Endodermal cell (in vitro differentiated cells): ENCODE results near the gene ABCA13. TPM values are rescaled to one million over a fixed set of nuclear protein-coding genes. Genes with fewer than 3 reads are reported as not detected.

Source experiments
- DNase-seq: peaks from one replicate; pipeline ENCODE4 v3.0.0-alpha.2; 2017
- H3K27ac ChIP-seq: 2 replicates; pipeline ENCODE4 v1.5.1; 2013; ENCODE audit warnings: mild to moderate bottlenecking, low read depth, low read length, moderate library complexity
- H3K27me3 ChIP-seq: 2 replicates; pipeline ENCODE4 v1.6.1; 2013; ENCODE audit warnings: mild to moderate bottlenecking, low read length, moderate library complexity; ENCODE audit not compliant: insufficient read depth, control insufficient read depth, poor library complexity, severe bottlenecking
- H3K36me3 ChIP-seq: 2 replicates; pipeline ENCODE4 v1.7.0; 2013; ENCODE audit warnings: mild to moderate bottlenecking, low read length, moderate library complexity; ENCODE audit not compliant: control insufficient read depth, insufficient read depth
- H3K4me1 ChIP-seq: one replicate; pipeline ENCODE4 v1.7.0; 2013; ENCODE audit warnings: low read length; ENCODE audit not compliant: control insufficient read depth, insufficient read depth
- H3K4me3 ChIP-seq: 2 replicates; pipeline ENCODE4 v1.5.1; 2013; ENCODE audit warnings: mild to moderate bottlenecking, low read length, moderate library complexity
- H3K9ac ChIP-seq: 2 replicates; pipeline ENCODE4 v1.6.1; 2013; ENCODE audit warnings: mild to moderate bottlenecking, low read length, moderate library complexity; ENCODE audit not compliant: poor library complexity, severe bottlenecking; ENCODE audit errors: extremely low read depth
- H3K9me3 ChIP-seq: 2 replicates; pipeline ENCODE4 v1.6.1; 2013; ENCODE audit warnings: mild to moderate bottlenecking, low read length, moderate library complexity; ENCODE audit not compliant: control insufficient read depth
- H3K27ac Mint-ChIP-seq: 2 replicates; pipeline ENCODE4 v1.8.0; 2020; ENCODE audit warnings: mixed read lengths
- H3K27me3 Mint-ChIP-seq: 2 replicates; pipeline ENCODE4 v1.8.0; 2021; ENCODE audit warnings: mild to moderate bottlenecking, mixed read lengths; ENCODE audit not compliant: insufficient read depth
- H3K36me3 Mint-ChIP-seq: 2 replicates; pipeline ENCODE4 v1.8.0; 2020; ENCODE audit warnings: low read depth, mixed read lengths
- H3K4me1 Mint-ChIP-seq: 2 replicates; pipeline ENCODE4 v1.8.0; 2020; ENCODE audit warnings: mixed read lengths
- H3K4me3 Mint-ChIP-seq: 2 replicates; pipeline ENCODE4 v1.8.0; 2020; ENCODE audit warnings: mild to moderate bottlenecking, moderate library complexity, mixed read lengths
- H3K9me3 Mint-ChIP-seq: 2 replicates; pipeline ENCODE4 v1.8.0; 2020; ENCODE audit warnings: mild to moderate bottlenecking, mixed read lengths
- WGBS, 2 experiments: methylation state at CpG; one replicate each; pipeline versions ENCODE4 v1.1.5 to v1.1.7; 2013; ENCODE audit warnings: missing lambda C conversion rate in 2 of 2, mixed read lengths in 1 of 2; ENCODE audit not compliant: insufficient coverage in 1 of 2, insufficient read length in 1 of 2; 5-methylcytosine and 5-hydroxymethylcytosine counted together
- total RNA-seq, 2 donors: library from RNA; stranded (reverse); fragmentation: NEBNext Ultra II Directional in 1 of 2; extraction: Animal tissue kit (Norgen Biotek cat#: 25700) in 1 of 2; gene quantifications; 2 replicates in 1 of 2; 3 replicates in 1 of 2; pipeline ENCODE4 v1.2.1, GENCODE V29; 2021
- TF ChIP-seq, protein P1 (sequence below): fragments of 200-600 bp; sonication (generic); conservative IDR thresholded peaks from 2 replicates; pipeline ENCODE4 v1.5.0; 2021; ENCODE audit warnings: antibody characterized with exemption, mild to moderate bottlenecking

The ABCA13 gene
- total RNA-seq, 2 donors from 2014 or later: 0.04 to 0.11 TPM

GRCh38 chr7:48350515-48350914 is 179.3 kb downstream of the ABCA13 start:
- TF ChIP-seq, protein P1, sequence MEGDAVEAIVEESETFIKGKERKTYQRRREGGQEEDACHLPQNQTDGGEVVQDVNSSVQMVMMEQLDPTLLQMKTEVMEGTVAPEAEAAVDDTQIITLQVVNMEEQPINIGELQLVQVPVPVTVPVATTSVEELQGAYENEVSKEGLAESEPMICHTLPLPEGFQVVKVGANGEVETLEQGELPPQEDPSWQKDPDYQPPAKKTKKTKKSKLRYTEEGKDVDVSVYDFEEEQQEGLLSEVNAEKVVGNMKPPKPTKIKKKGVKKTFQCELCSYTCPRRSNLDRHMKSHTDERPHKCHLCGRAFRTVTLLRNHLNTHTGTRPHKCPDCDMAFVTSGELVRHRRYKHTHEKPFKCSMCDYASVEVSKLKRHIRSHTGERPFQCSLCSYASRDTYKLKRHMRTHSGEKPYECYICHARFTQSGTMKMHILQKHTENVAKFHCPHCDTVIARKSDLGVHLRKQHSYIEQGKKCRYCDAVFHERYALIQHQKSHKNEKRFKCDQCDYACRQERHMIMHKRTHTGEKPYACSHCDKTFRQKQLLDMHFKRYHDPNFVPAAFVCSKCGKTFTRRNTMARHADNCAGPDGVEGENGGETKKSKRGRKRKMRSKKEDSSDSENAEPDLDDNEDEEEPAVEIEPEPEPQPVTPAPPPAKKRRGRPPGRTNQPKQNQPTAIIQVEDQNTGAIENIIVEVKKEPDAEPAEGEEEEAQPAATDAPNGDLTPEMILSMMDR: no peak
- no peak for DNase-seq
- H3K27me3 Mint-ChIP-seq: no peaks in the 10 kb centered on the region
- WGBS, 2 experiments: 93 to 94% methylated on average over 6 to 7 of the region's 7 CpGs
- no peak overlapping the region for H3K4me3 Mint-ChIP-seq
- Histone ChIP-seq H3K27ac (no peak overlapping the region), H3K4me1 (no peaks in the 10 kb centered on the region), H3K36me3 (no peaks in the 10 kb centered on the region), H3K9ac (no peak overlapping the region), H3K4me3 (no peak overlapping the region), H3K9me3 (no peaks in the 10 kb centered on the region), H3K27me3 (no peaks in the 10 kb centered on the region)
- H3K36me3 Mint-ChIP-seq: no peaks in the 10 kb centered on the region
- H3K9me3 Mint-ChIP-seq: no peaks in the 10 kb centered on the region
- H3K27ac Mint-ChIP-seq: no peak overlapping the region
- H3K4me1 Mint-ChIP-seq: no peaks in the 10 kb centered on the region

DNA sequence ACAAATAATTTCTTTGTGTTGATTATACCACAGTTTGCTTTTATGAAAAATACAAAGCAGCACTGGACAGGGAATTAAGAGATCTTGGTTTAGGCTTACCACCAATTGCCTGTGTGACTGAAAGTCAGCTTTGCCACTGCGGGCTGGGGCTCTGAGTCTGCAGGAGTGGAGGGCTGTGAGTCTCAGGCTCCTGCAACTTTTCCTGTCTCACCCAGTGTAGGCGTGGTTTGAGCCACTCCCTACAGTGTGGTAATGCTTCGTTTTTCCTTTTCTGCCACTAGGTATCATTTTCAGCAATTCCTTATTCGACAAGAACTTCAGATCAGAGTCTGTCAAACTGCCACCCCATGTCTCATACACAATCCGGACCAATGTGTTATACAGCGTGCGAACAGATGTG is 180.6 kb downstream of the ABCA13 start:
- H3K27ac ChIP-seq: no peak overlapping the region
- Mint-ChIP-seq H3K27ac (no peak overlapping the region), H3K4me3 (no peak overlapping the region), H3K36me3 (no peaks in the 10 kb centered on the region), H3K9me3 (no peaks in the 10 kb centered on the region), H3K27me3 (no peaks in the 10 kb centered on the region), H3K4me1 (no peaks in the 10 kb centered on the region)
- no peaks in the 10 kb centered on the region for H3K36me3 ChIP-seq
- no peaks in the 10 kb centered on the region for H3K27me3 ChIP-seq
- no peaks in the 10 kb centered on the region for H3K4me1 ChIP-seq
- TF ChIP-seq, protein P1: no peak
- no peak overlapping the region for H3K9ac ChIP-seq
- no peak for DNase-seq
- 87 to 92% methylated on average over 6 to 7 of the region's 7 CpGs for WGBS, 2 experiments
- H3K9me3 ChIP-seq: no peaks in the 10 kb centered on the region
- no peak overlapping the region for H3K4me3 ChIP-seq

GRCh38 chr7:48355346-48355745 is 184.1 kb downstream of the ABCA13 start:
- DNase-seq: no peak
- no peaks in the 10 kb centered on the region for H3K4me1 Mint-ChIP-seq
- no peak overlapping the region for H3K4me3 Mint-ChIP-seq
- no peak overlapping the region for H3K27ac ChIP-seq
- H3K4me1 ChIP-seq: no peaks in the 10 kb centered on the region
- no peak overlapping the region for H3K27ac Mint-ChIP-seq
- H3K36me3 Mint-ChIP-seq: no peaks in the 10 kb centered on the region
- H3K27me3 Mint-ChIP-seq: no peaks in the 10 kb centered on the region
- H3K36me3 ChIP-seq: no peaks in the 10 kb centered on the region
- no peaks in the 10 kb centered on the region for H3K9me3 Mint-ChIP-seq
- H3K27me3 ChIP-seq: no peaks in the 10 kb centered on the region
- TF ChIP-seq, protein P1: no peak
- H3K9ac ChIP-seq: no peak overlapping the region
- no peaks in the 10 kb centered on the region for H3K9me3 ChIP-seq
- WGBS, 2 experiments: 88 to 95% methylated on average over 3 of the region's 3 CpGs
- H3K4me3 ChIP-seq: no peak overlapping the region
